Mucosa of rectum (tissue), 2 donors: Measurements from ENCODE around the gene FHOD3.
"Not testable (repeated sequence)": the region's sequence is repeated elsewhere in the genome, so short reads cannot be mapped to it uniquely, and the experiment has no call there.

Experiments
- H3K27ac ChIP-seq, 2 donors: one replicate each; pipeline ENCODE4 v1.7.0; 2013; ENCODE audit warnings: inconsistent platforms in 2 of 2, low read depth in 2 of 2, low read length in 2 of 2
- H3K27me3 ChIP-seq, 2 donors: one replicate each; pipeline ENCODE4 v1.7.0; 2013; ENCODE audit warnings: low read length in 2 of 2; ENCODE audit not compliant: control insufficient read depth in 2 of 2, insufficient read depth in 2 of 2
- H3K36me3 ChIP-seq, 2 donors: one replicate each; pipeline ENCODE4 v1.7.0; 2013; ENCODE audit warnings: low read length in 2 of 2; ENCODE audit not compliant: control insufficient read depth in 2 of 2, insufficient read depth in 2 of 2
- H3K4me1 ChIP-seq, 2 donors: one replicate each; pipeline ENCODE4 v1.7.0; 2013; ENCODE audit warnings: low read length in 2 of 2, mild to moderate bottlenecking in 1 of 2; ENCODE audit not compliant: control insufficient read depth in 2 of 2, insufficient read depth in 2 of 2
- H3K4me3 ChIP-seq, 2 donors: one replicate each; pipeline ENCODE4 v1.7.0; 2013; ENCODE audit warnings: low read length in 2 of 2
- H3K9ac ChIP-seq, 2 donors: one replicate each; pipeline ENCODE4 v1.7.0; 2013; ENCODE audit warnings: low read length in 2 of 2, low read depth in 1 of 2, mild to moderate bottlenecking in 1 of 2
- H3K9me3 ChIP-seq, 2 donors: one replicate each; pipeline ENCODE4 v1.7.0; 2013; ENCODE audit warnings: low read length in 2 of 2; ENCODE audit not compliant: control insufficient read depth in 2 of 2
- donor health status: healthy.
- donor health status: Normal muscosa, but diverticular disease.

The FHOD3 gene

DNA sequence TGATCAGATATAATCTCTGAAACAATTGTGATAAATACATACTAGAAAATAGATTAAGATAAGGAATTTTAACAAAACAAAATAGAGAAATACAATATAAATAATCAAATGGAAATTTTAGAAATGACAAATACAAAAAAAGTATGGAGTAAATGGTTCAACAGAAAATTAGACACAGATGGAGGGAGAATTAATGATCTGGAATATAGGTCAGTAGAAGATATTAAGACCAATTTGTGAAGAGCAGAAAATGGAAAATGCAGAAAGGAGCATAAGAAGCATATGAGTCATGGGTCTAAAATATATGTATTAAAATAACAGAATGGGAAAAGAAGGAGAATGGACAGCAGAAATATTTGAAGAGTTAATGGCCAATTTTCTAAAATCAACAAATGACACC, 44.4 kb downstream of the FHOD3 start:
- no peak overlapping the region for H3K27ac ChIP-seq
- no peaks in the 10 kb centered on the region for H3K27me3 ChIP-seq
- H3K9ac ChIP-seq, result no peak overlapping the region
- H3K4me1 ChIP-seq, result peaks cover 2 to 3% of the 10 kb centered on the region in 2 donors
- no peaks in the 10 kb centered on the region for H3K9me3 ChIP-seq
- H3K36me3 ChIP-seq, result no peaks in the 10 kb centered on the region
- H3K4me3 ChIP-seq, result no peak overlapping the region

DNA sequence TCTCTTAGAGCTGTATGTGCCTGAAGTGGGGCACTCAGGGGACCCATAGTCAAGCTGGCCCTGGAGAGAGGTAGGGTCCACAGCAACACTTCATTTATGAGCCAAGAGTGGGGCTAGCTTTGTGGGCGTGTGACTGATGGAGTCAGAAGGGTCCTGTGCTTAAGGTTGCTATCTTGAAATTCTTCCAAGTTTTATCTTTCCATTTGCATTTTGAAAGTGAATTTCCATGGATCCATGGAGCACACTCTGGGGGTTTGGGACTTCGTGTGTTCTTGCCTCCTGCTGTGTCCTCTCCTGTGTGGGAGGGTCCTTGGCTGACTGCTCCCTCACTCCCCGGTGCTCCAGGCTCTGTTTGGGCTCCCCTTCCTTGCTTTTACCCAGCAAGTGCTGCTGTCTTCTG, 50.8 kb downstream of the FHOD3 start:
- Histone ChIP-seq H3K4me1 (peaks cover 13 to 14% of the 10 kb centered on the region in 2 donors), H3K4me3 (no peak overlapping the region), H3K27ac (no peak overlapping the region), H3K9me3 (no peaks in the 10 kb centered on the region), H3K9ac (no peak overlapping the region), H3K36me3 (no peaks in the 10 kb centered on the region), H3K27me3 (peaks cover 0 to 7% of the 10 kb centered on the region in 2 donors)

DNA sequence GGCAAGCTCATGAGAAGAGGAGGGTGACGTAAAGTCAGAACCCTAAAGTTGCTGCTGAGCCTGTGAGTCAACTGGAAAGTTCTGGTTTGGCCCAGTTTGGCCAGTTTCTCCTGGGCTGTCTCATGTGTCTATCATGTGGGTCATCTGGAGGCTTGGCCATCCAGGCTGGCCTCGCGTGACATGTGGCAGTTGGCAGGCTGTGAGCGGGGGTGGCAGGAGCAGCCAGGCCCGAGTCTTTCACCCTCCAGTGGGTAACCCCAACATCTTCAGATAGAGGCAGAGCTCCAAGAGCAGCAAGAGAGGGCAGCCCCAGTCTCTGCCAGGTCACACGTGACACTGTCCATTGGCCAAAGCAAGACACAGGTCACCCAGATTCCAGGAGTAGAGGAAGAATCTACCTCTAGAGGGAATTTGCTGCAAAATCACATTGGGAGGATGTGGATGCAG, 51.5 kb downstream of the FHOD3 start:
- Histone ChIP-seq H3K27ac (no peak overlapping the region), H3K27me3 (peaks cover 0 to 7% of the 10 kb centered on the region in 2 donors), H3K4me1 (peaks cover 13 to 14% of the 10 kb centered on the region in 2 donors)

DNA sequence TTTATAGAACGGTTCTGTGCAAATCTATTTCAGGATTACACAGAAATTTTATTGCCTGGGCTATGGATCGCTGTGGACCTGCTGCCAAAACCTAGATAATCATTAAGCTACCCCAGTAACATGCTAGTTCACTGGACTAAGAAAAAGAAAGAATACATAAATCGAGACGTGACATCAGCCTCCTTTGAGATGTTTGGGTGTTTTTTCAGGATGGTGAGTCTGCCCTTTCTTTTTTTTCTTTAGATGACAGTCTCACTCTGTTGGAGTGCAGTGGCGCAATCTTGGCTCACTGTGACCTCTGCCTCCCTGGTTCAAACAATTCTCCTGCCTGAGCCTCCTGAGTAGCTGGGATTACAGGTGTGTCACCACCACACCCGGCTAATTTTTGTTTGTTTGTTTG, 52.0 kb downstream of the FHOD3 start:
- Histone ChIP-seq H3K36me3 (no peaks in the 10 kb centered on the region), H3K27me3 (peaks cover 0 to 7% of the 10 kb centered on the region in 2 donors), H3K4me1 (peaks cover 13 to 14% of the 10 kb centered on the region in 2 donors), H3K9me3 (no peaks in the 10 kb centered on the region), H3K9ac (no peak overlapping the region), H3K27ac (no peak overlapping the region), H3K4me3 (no peak overlapping the region)

More for the DNA sequence above, 51.5 kb downstream of the FHOD3 start:
- H3K9me3 ChIP-seq, result no peaks in the 10 kb centered on the region
- no peak overlapping the region for H3K4me3 ChIP-seq
- no peak overlapping the region for H3K9ac ChIP-seq
- no peaks in the 10 kb centered on the region for H3K36me3 ChIP-seq

DNA sequence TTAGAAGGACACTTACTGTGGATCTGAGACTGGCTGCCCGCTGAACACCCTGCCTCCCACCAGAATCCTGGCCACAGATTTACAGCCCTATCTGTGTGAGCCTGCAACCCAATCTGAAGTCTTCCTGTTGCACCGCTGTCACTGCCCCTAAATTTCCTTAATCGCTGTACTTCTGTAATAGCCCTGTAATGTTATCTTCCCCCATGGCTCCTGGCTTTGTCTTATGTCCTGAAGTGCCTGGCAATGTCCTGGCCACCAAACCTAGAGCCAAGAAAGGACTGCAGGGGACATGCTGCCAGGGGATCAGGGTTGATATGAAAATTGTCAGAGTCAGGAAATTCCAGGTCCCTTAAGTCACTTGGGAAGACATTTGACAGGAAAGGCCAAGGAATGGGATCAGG, 52.7 kb downstream of the FHOD3 start:
- H3K9me3 ChIP-seq, result no peaks in the 10 kb centered on the region
- no peak overlapping the region for H3K9ac ChIP-seq
- H3K4me1 ChIP-seq, result peaks cover 13 to 14% of the 10 kb centered on the region in 2 donors
- no peak overlapping the region for H3K27ac ChIP-seq
- peaks cover 0 to 7% of the 10 kb centered on the region in 2 donors for H3K27me3 ChIP-seq
- no peaks in the 10 kb centered on the region for H3K36me3 ChIP-seq
- no peak overlapping the region for H3K4me3 ChIP-seq

DNA sequence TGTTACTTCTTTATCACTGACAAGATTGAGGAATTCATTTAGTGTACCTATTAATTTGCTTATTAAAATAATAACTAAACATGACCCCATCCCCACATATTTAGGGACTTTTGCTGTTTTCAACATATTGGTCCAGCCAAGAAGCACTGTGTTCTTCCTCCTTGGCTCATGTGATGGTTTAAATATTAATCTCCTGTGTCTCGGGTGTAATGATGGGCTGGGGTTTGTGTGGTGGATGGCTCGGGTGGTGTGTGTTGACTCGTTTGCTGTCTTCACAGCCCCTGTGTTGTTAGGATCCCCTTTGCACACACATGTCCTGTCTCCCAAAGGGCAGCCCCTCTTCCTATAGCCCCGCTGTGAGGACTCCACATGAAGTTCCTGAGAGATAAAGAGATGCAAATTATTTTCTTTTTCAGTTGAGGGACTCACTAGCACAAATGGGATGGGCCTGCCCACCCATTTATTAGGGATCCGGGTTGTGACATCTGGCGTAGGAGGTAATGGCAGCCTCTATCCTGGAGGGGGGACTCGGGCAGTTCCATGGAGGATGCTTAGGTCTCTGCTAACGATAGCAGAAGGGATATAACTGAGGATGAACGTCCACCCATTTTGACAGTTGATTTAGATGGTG, 53.4 kb downstream of the FHOD3 start:
- Histone ChIP-seq H3K27me3 (peaks cover 0 to 7% of the 10 kb centered on the region in 2 donors), H3K4me1 (peaks cover 13 to 14% of the 10 kb centered on the region in 2 donors), H3K9ac (no peak overlapping the region), H3K27ac (no peak overlapping the region), H3K4me3 (no peak overlapping the region), H3K36me3 (no peaks in the 10 kb centered on the region), H3K9me3 (no peaks in the 10 kb centered on the region)

DNA sequence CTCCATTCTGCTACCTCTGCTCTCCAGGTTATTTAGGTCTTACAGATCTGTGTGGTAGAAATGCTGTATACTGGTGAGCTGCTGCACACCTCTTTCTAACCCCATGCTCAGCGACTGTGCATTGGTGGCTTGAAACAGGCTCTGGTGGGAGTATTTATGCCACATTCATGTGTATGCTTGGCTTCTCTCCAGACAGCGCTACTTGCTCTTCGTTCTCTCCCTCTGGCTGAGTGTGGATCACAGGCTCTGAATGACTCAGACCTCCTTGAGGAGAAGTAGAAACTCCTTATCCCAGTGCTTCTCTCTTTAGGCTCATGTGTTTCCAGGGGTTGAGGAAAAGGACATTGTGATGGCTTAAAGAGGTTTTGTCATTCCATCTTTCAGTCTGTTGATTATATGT, 54.9 kb downstream of the FHOD3 start:
- Histone ChIP-seq H3K4me3 (no peak overlapping the region), H3K9ac (no peak overlapping the region), H3K36me3 (no peaks in the 10 kb centered on the region), H3K27ac (no peak overlapping the region), H3K4me1 (peaks cover 13 to 14% of the 10 kb centered on the region in 2 donors), H3K27me3 (peaks cover 0 to 7% of the 10 kb centered on the region in 2 donors), H3K9me3 (no peaks in the 10 kb centered on the region)

DNA sequence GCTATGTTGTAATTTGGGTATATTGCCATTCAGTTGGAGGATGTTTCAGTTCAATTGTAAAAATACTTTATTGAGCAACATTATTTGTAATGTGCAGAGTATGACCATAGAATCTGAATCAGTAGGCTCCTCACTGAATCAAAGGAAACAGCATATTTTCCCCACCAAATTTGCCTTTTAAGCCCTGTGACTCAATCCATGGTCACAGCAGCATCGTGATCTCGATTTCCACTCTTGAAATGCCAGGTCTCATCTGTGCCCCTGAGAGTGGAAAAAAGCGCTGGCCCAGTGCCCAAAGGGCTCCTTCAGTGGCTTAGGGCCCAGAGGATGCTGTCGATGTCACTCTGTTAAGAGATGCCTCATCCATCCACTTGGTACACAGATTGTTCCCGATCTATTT, 57.5 kb downstream of the FHOD3 start:
- no peaks in the 10 kb centered on the region for H3K27me3 ChIP-seq
- H3K9me3 ChIP-seq, result no peaks in the 10 kb centered on the region
- no peak overlapping the region for H3K4me3 ChIP-seq
- H3K9ac ChIP-seq, result no peak overlapping the region
- H3K4me1 ChIP-seq, result peaks cover 6% of the 10 kb centered on the region in 2 donors
- no peak overlapping the region for H3K27ac ChIP-seq
- H3K36me3 ChIP-seq, result no peaks in the 10 kb centered on the region

DNA sequence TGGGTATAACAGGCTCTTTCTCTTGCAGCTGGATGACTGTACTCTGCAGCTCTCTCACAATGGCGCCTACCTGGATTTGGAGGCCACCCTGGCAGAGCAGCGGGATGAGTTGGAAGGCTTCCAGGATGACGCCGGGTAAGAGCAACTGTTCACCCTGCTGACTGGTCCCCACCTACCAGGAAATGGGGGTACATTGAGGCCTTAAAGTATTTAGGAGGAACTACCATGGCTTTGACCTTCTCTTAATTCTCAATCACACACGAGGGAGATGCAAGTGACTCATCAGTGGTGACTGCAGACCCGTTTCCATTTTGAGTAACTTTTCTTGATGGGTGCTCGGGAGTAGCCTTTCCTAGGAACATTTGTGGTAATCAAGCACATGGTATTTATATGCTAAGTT, 58.0 kb downstream of the FHOD3 start:
- no peaks in the 10 kb centered on the region for H3K36me3 ChIP-seq
- H3K9me3 ChIP-seq, result no peaks in the 10 kb centered on the region
- H3K4me3 ChIP-seq, result no peak overlapping the region
- H3K9ac ChIP-seq, result no peak overlapping the region
- H3K4me1 ChIP-seq, result peaks cover under 1 to 1% of the 10 kb centered on the region in 2 donors
- no peak overlapping the region for H3K27ac ChIP-seq
- no peaks in the 10 kb centered on the region for H3K27me3 ChIP-seq

DNA sequence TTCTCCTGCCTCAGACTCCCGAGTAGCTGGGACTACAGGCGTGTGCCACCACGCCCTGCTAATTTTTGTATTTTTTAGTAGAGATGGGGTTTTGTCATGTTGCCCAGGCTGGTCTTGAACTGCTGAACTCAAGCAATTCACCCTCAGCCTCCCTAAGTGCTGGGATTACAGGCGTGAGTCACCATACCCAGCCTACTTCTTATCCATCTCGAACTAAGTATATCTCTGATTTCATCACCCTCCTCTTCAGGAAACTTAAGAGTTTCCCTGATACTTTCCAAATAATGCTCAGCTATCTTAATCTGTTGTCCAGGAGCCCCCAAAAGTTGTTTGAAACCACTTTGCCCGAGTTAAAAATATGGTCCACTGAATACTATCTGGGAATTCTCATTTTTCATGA, 59.2 kb downstream of the FHOD3 start:
- H3K9me3 ChIP-seq, H3K27me3 ChIP-seq, H3K4me3 ChIP-seq, H3K4me1 ChIP-seq, H3K9ac ChIP-seq, H3K36me3 ChIP-seq, H3K27ac ChIP-seq: not testable (repeated sequence)
